Upper lobe of left lung (tissue), 4 donors: Measurements from ENCODE around the gene CNPY1.

Experiments
- EP300 ChIP-seq, 4 donors: sonication (generic); formaldehyde crosslinking; IDR thresholded peaks; one replicate each; pipeline ENCODE4 v1.5.1; 2017; ENCODE audit warnings: antibody characterized with exemption in 4 of 4, control low read depth in 2 of 4
- POLR2A ChIP-seq, 4 donors: fragments of 450-650 bp; IDR thresholded peaks; one replicate each; pipeline ENCODE4 v1.5.1; 2016 to 2017; ENCODE audit warnings: antibody characterized with exemption in 4 of 4, mild to moderate bottlenecking in 2 of 4
- POLR2AphosphoS5 ChIP-seq, 2 donors: sonication (generic); formaldehyde crosslinking; IDR thresholded peaks; one replicate each; pipeline ENCODE4 v1.5.1; 2017; ENCODE audit warnings: antibody characterized with exemption in 2 of 2
- TF ChIP-seq, protein P1 (sequence below), 6 experiments: fragments of 450-650 bp in 4 of 6; fragments of 200-600 bp in 2 of 6; sonication (generic) in 2 of 6; IDR thresholded peaks; one replicate each; pipeline ENCODE4 v1.5.1; 2016 to 2019; ENCODE audit warnings: antibody characterized with exemption in 6 of 6

DNA sequence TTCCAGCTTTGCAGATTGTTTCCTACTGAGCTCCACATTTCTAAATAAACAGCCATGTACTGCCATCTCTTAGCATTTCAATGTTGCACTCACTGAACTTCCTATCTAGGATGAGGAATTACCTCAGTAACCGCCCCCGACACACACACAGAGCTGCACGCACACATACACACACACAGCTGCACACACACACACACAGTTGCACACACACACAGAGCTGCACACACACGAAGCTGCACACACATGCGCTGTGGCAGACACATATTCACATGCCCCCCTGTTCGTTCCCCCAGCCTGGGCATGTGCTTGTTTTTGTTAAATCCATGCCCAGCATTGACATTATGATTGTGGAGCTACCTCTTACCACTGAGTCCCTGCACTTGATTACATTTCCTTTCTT lies 39.6 kb upstream of the CNPY1 start:
- TF ChIP-seq POLR2A (IDR thresholded peaks at IDR 0.05) = no peak
- TF ChIP-seq, protein P1, sequence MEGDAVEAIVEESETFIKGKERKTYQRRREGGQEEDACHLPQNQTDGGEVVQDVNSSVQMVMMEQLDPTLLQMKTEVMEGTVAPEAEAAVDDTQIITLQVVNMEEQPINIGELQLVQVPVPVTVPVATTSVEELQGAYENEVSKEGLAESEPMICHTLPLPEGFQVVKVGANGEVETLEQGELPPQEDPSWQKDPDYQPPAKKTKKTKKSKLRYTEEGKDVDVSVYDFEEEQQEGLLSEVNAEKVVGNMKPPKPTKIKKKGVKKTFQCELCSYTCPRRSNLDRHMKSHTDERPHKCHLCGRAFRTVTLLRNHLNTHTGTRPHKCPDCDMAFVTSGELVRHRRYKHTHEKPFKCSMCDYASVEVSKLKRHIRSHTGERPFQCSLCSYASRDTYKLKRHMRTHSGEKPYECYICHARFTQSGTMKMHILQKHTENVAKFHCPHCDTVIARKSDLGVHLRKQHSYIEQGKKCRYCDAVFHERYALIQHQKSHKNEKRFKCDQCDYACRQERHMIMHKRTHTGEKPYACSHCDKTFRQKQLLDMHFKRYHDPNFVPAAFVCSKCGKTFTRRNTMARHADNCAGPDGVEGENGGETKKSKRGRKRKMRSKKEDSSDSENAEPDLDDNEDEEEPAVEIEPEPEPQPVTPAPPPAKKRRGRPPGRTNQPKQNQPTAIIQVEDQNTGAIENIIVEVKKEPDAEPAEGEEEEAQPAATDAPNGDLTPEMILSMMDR (IDR thresholded peaks at IDR 0.05) = no peak
- no peak for TF ChIP-seq POLR2AphosphoS5 (IDR thresholded peaks at IDR 0.05)
- no peak for TF ChIP-seq EP300 (IDR thresholded peaks at IDR 0.05)
